PFSK-1 (cell line): ENCODE measurements around the gene AKAP7.

ENCODE experiments used
- FOXP2 ChIP-seq: optimal IDR thresholded peaks from 2 replicates; pipeline ENCODE3; 2011; ENCODE audit warnings: borderline replicate concordance, control low read depth, inconsistent platforms; ENCODE audit not compliant: insufficient read depth; ENCODE audit errors: extremely low read length, extremely low read depth
- POLR2AphosphoS5 ChIP-seq: IDR thresholded peaks from 2 replicates; pipeline ENCODE4 v1.6.1; 2012; ENCODE audit warnings: low read depth, mild to moderate bottlenecking, control low read depth, low read length, moderate library complexity
- SIN3A ChIP-seq: IDR thresholded peaks from 2 replicates; pipeline ENCODE4 v1.6.1; 2012; ENCODE audit warnings: mild to moderate bottlenecking, low read length, moderate library complexity, borderline replicate concordance; ENCODE audit not compliant: insufficient read depth
- TAF1 ChIP-seq: IDR thresholded peaks from 2 replicates; pipeline ENCODE4 v1.6.1; 2012; ENCODE audit warnings: low read length, control low read depth, borderline replicate concordance; ENCODE audit not compliant: insufficient read depth
- TF ChIP-seq, protein P1 (sequence below), 2 experiments: IDR thresholded peaks; 2 replicates each; pipeline versions ENCODE4 v1.6.1 to v1.8.0; 2011 to 2012; ENCODE audit warnings: low read depth in 2 of 2, low read length in 2 of 2, control low read depth in 1 of 2, inconsistent platforms in 1 of 2, mild to moderate bottlenecking in 1 of 2, moderate library complexity in 1 of 2; ENCODE audit not compliant: insufficient read depth in 1 of 2

Gene AKAP7

DNA sequence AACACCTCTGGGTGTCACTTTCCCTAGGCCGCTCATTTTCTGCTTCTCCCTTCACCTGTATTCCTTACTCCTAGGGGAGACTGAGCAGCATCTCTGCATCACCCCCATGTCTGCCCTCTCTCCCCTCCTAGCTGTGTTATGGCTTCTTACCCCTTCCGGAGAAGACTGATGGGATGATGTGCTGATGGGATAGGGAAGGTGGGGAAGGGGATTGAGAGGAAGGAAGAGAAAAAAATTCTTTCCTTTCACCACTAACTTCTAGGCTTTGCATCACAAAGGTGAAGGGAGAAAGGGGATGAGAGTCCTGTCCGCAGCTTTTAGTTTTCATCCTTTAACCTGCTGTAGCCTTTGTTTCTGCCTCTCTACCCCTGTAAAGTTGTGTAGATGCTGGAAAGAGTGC, 26.7 kb downstream of the AKAP7 start:
- TF ChIP-seq, protein P1, sequence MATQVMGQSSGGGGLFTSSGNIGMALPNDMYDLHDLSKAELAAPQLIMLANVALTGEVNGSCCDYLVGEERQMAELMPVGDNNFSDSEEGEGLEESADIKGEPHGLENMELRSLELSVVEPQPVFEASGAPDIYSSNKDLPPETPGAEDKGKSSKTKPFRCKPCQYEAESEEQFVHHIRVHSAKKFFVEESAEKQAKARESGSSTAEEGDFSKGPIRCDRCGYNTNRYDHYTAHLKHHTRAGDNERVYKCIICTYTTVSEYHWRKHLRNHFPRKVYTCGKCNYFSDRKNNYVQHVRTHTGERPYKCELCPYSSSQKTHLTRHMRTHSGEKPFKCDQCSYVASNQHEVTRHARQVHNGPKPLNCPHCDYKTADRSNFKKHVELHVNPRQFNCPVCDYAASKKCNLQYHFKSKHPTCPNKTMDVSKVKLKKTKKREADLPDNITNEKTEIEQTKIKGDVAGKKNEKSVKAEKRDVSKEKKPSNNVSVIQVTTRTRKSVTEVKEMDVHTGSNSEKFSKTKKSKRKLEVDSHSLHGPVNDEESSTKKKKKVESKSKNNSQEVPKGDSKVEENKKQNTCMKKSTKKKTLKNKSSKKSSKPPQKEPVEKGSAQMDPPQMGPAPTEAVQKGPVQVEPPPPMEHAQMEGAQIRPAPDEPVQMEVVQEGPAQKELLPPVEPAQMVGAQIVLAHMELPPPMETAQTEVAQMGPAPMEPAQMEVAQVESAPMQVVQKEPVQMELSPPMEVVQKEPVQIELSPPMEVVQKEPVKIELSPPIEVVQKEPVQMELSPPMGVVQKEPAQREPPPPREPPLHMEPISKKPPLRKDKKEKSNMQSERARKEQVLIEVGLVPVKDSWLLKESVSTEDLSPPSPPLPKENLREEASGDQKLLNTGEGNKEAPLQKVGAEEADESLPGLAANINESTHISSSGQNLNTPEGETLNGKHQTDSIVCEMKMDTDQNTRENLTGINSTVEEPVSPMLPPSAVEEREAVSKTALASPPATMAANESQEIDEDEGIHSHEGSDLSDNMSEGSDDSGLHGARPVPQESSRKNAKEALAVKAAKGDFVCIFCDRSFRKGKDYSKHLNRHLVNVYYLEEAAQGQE (IDR thresholded peaks at IDR 0.05; ENCODE audit: insufficient read depth in 1 of 2, low read depth in 2 of 2, low read length in 2 of 2), result no peak
- TF ChIP-seq TAF1 (no peak), FOXP2 (no peak), SIN3A (no peak), POLR2AphosphoS5 (no peak)

DNA sequence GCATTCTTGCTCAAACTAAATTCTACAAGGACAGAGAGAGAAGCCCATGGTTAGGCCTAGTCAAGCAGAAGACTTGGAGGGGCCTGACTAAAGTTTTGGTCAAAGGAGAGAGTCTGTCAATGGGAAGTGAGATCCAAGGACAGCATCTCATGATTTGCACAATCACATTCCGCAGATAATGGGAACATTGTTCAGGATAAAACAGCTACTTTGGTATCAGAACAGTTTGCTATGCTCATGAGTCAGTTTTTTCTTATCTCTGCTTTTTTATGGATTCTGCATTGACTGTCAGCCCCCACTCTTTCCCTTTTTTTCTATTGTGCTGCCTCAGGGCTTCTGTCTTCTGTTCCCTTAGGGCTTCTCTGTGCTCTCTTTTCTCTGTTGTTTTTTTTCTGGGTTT, 28.6 kb downstream of the AKAP7 start:
- TF ChIP-seq FOXP2, result no peak
- no peak for TF ChIP-seq POLR2AphosphoS5
- no peak for TF ChIP-seq SIN3A
- TF ChIP-seq TAF1, result no peak
- TF ChIP-seq, protein P1 (IDR thresholded peaks at IDR 0.05; ENCODE audit: insufficient read depth in 1 of 2, low read depth in 2 of 2, low read length in 2 of 2), result no peak

DNA sequence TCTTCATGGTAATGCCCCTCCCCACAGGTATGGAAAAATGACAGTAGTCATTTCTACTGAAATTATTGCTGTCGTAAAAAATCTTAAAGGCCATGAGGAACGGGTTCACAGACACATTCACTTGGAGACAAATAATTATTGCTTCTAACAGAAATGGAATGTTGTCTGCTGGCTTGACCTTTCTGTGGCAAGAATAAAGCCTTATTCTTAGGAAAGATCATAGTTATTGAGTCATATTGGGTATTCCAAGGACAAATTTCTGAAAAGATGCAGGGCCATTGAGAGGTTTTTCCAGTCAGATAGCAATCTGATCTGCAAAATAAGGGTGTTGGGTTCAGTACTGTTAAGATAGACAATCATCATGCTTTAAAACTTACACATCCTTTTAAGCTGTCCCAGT, 29.2 kb downstream of the AKAP7 start:
- TF ChIP-seq SIN3A (no peak), FOXP2 (no peak), POLR2AphosphoS5 (no peak), TAF1 (no peak)
- TF ChIP-seq, protein P1 (IDR thresholded peaks at IDR 0.05; ENCODE audit: insufficient read depth in 1 of 2, low read depth in 2 of 2, low read length in 2 of 2), result no peak

DNA sequence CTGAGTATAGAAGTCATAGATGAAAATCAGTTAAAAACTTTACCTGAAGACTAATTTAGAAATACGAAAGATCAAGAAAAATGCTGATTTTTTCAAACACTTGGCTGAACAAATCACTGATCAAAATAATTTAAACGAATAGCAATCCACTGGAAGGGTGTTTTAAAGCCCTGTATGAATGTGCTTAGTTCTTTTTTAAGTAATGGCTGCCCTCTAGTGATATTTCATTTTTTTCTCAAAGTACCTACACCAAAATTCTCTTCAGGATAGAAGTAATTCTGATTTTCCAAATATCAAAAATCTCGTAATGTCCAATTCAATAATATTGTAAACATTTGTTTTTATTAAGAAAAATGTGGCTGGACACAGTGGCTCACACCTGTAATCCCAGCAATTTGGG, 32.5 kb downstream of the AKAP7 start:
- TF ChIP-seq, protein P1 (IDR thresholded peaks at IDR 0.05; ENCODE audit: insufficient read depth in 1 of 2, low read depth in 2 of 2, low read length in 2 of 2), result no peak
- TF ChIP-seq TAF1, result no peak
- no peak for TF ChIP-seq SIN3A
- TF ChIP-seq POLR2AphosphoS5, result no peak
- TF ChIP-seq FOXP2, result no peak

DNA sequence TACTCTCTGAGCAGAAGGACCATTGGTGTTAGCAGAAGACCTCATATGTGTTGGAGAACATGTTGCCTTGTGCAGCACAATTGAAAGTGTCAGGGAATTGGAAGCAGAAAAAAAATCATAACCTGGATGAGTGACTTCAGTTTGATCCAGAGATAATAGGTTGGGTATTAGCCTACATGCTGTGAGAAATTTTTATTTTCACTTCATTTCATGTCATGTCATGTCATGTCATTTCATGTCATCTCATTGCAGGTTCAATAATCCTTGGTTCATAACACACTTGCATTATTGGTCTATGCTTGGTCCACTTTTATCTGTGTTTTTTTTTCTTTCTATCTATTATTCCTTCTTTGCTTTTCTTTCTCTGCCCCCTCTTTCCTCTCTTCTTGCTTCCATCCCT, 34.3 kb downstream of the AKAP7 start:
- TF ChIP-seq SIN3A (no peak), TAF1 (no peak), POLR2AphosphoS5 (no peak), FOXP2 (no peak)
- TF ChIP-seq, protein P1 (IDR thresholded peaks at IDR 0.05; ENCODE audit: insufficient read depth in 1 of 2, low read depth in 2 of 2, low read length in 2 of 2), result no peak
